Stimulated activated CD4-positive, alpha-beta T cell treated with anti-CD3 and anti-CD28 coated beads, TNF-alpha, amount 100 ng/mL, for 24 hours (primary cell): ENCODE data around the gene ALDH1L1.
"Not testable (repeated sequence)": the region's sequence is repeated elsewhere in the genome, so short reads cannot be mapped to it uniquely, and the experiment has no call there.

Experiments
- DNase-seq, 3 experiments: peaks; one replicate each; pipeline ENCODE4 v3.0.0-alpha.2; 2020; ENCODE audit warnings: low read depth in 3 of 3

ALDH1L1 gene

DNA sequence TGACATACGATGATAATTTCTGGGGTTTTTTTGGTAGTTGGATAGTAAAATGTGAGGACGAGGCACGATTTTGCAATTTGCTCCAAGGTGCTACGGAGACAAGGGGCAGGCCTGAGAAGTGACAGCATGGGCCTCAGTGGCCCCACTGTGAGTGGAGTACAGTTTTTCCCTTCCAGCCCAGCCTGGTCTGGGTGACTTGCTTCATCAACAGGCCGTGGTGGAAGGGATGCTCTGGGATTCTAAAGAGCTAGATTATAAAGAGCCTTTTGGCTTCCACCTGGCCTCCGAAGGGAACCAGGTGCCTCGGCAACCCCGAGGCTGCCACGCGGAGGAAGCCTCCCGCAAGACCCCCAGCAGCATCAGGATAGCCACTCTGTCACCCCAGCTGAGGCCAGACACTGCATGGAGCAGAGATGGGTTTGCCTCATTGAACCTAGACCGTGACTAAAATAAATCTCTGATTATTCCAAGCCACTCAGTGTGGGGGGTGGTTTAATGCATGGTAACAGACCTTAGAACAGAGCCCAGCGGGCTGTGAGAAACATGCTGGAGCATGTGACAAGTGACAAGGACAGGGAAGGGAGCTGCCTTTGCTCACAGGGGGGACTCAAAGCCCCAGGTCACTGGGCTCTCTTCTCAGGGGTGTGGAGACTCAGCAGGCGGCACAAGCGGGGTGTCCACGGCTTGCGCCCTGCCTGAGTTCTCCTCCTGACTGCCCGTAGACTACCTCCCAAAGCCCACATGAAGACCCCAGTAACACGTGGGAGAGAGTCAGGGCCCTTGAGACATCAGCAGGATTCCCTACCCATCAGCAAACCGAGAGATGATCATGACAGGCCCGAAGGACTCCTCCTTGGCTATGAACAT is 73.8 kb downstream of the ALDH1L1 start:
- DNase-seq, result no peak

GRCh38 chr3:126105691-126106187 is 74.6 kb downstream of the ALDH1L1 start:
- DNase-seq, result no peak

- no peak for DNase-seq
Measured at GRCh38 chr3:126104742-126105605, 75.4 kb downstream of the ALDH1L1 start.

GRCh38 chr3:126104028-126104635 is 76.3 kb downstream of the ALDH1L1 start:
- DNase-seq, result no peak

DNA sequence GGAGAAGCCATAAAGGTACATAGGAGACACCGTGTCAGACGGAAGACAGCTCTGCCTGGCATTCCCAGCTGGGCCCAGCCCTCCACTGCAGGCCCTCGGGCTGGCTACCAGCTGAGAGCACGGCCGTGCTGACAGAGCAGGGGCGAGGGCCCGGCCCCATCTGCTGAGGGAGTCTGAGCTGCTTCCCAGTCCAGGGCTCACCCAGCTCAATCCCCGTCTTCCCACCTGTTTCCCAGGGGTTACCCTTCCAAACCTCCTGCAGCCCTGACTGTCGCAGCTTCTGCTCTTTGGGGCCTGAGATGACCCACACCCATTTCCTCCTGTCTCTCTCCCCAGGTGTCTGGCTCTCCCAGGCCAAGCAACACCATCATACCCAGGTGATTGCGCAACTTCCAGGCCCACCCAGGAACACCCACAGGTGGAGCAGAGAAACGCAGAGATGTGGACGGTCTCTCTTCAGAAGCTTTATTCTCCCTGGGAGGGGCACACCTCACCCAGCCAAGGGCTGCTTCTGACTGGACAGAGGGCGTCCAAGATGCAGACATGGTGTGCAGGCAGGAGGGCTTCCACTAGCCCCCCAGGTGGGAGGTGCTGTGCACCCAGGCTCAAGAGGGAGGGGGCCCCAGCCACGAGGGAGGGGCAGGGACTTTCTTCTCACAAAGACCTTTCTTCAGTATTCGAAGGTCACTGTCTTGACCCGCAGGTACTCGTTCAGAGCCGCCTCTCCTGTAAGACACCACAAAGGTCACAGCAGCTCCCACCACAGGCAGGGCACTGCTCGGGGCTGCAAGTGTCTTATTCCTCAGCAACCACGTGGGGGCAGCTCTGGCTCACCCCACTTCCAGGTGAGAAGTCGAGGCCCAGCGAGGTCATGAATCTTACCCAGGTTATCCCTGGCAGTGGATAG is 77.0 kb downstream of the ALDH1L1 start:
- DNase-seq, result no peak

- no peak for DNase-seq
Measured at GRCh38 chr3:126102530-126102951, 77.8 kb downstream of the ALDH1L1 start.

GRCh38 chr3:126102011-126102410 is 78.4 kb downstream of the ALDH1L1 start:
- DNase-seq, result no peak

DNA sequence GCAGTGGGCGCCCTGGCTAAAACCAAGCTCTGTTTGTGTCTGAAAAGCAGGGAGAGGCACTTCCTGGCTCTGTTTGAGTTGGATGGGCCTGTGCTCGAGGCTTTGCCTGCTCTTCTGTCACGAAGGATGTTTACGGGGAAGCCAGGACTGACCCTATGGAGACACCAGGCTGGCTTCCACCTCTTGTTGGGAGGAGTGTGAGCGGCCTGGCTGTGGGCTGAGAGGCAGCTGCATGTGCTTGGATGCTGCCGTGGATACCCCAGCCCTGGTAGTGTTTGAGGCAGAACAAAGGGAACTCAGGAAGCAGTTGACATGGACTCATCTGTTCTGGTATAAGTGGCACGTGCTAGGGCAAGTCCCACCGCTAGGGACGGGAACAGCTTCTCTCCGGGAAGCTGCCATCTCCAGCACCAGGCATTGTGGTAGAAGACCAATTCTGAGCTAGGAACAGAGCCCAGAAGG is 78.8 kb downstream of the ALDH1L1 start:
- DNase-seq, result no peak

- DNase-seq, result no peak
Measured at GRCh38 chr3:126100634-126101301, 79.6 kb downstream of the ALDH1L1 start.

- DNase-seq, result no peak
Measured at GRCh38 chr3:126100269-126100633, 80.1 kb downstream of the ALDH1L1 start.

GRCh38 chr3:126098391-126098858 is 82.0 kb downstream of the ALDH1L1 start:
- DNase-seq, result no peak

DNA sequence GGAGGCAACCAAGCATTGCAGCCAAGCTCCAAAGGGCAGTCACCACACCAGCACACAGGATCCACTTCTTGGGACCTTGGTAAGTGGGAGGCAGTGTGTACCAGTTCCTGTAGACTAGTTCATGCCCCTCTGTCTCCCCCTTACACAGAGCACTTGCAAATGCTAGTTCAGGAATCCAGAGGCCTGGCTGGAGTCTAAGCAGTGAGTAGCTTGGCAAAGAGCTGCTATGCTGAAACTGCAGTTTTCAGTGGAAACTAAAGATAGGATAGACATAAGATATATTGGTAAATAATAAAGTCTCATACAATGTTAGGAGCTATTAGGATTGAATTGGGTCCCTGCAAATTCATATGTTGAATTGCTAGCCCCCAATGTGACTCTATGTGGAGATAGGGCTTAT is 82.6 kb downstream of the ALDH1L1 start:
- no peak for DNase-seq

- not testable (repeated sequence) for DNase-seq
Measured at GRCh38 chr3:126096274-126096673, 84.1 kb downstream of the ALDH1L1 start.

DNA sequence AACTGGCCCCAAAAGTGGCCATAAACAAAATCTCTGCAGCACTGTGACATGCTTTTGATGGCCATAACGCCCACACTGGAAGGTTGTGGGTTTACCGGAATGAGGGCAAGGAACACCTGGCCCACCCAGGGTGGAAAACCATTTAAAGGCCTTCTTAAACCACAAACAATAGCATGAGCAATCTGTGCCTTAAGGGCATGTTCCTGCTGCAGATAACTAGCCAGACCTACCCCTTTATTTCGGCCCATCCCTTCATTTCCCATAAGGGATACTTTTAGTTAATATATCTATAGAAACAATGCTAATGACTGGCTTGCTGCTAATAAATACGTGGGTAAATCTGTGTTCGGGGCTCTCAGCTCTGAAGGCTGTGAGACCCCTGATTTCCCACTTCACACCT is 88.3 kb downstream of the ALDH1L1 start:
- DNase-seq, result not testable (repeated sequence)

- no peak for DNase-seq
Measured at GRCh38 chr3:126087552-126088175, 92.7 kb downstream of the ALDH1L1 start.

- DNase-seq, result no peak
Measured at GRCh38 chr3:126085841-126086240, 94.5 kb downstream of the ALDH1L1 start.

DNA sequence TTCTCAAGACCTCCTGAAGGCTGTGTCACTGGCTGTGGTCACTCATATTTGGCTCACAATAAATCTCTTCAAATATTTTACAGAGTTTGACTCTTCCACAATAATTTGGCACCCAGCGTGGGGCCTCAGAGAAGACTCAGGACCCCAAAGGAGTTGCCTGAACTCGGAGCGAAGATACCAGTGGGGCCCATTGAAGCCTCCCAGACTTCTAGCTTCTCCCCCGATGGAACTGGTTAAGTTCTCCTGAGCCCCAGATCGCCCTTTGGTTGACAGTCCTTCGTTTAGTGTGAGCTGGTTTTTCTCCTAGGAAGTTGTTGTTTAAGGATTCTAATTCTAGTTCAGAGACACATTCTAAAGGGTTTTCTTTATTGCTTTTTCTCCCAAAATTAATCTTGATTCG is 95.1 kb downstream of the ALDH1L1 start:
- no peak for DNase-seq

- DNase-seq, result no peak
Measured at GRCh38 chr3:126084768-126085180, 95.6 kb downstream of the ALDH1L1 start.

DNA sequence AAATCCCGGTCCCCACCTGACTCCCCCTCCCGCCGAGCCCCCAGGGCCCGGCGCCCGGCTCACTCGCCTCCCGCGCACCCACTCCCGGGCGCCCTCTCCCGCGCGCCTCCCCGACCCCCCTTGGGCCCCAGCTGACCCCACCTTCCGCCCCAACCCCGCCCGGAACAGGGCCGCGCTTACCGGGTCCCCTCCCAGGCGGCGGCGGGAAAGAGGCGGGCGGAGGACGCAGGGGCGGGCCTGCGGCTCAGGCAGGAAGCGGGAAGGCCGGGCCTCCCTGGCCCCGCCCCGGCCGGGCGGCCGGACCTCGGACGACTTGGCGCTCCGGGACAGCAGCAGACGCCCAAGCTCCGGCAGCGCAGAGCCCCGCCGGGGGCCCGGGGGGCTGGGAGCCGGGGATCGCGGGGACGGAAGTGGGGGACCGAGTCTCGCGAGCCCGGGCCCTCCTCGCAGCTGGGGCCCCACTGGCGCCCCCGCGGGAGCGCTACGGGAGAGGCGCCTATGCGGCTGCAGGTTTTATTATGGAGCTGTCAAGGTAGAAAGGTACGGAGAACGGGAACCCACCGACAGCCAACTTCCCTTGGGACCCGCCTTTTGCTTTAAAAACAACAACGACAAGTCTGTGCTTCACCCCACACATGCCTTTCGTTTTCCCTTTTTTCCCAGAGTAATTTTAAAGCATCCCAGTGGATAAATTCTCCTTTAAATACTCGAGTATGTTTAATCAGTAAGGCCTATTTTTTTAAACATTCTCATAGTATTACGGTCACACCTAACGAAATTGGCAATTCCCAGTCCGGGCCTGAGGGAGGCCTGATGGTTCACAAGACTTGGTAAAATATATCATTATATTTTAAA is 96.2 kb downstream of the ALDH1L1 start, which contains the start of gene SLC41A3:
TSS of gene SLC41A3 (minus strand) at position 212 of the 855 bp plus-strand sequence. CDS start 15,905 bp downstream, outside the sequence.
- DNase-seq, result peak; percentile 74 to 91 (median 82)
